Esophagus squamous epithelium (tissue), 4 donors: ENCODE results near the gene BCL2A1.

Source experiments
- CTCF ChIP-seq, 6 experiments: fragments of 450-650 bp in 4 of 6; fragments of 200-600 bp in 2 of 6; sonication (generic) in 2 of 6; IDR thresholded peaks; one replicate each; pipeline ENCODE4 v1.5.1; 2016 to 2019; ENCODE audit warnings: antibody characterized with exemption in 6 of 6, mild to moderate bottlenecking in 4 of 6, moderate library complexity in 4 of 6
- POLR2A ChIP-seq, 4 donors: fragments of 450-650 bp; IDR thresholded peaks; one replicate each; pipeline ENCODE4 v1.6.1; 2017; ENCODE audit warnings: antibody characterized with exemption in 4 of 4, mild to moderate bottlenecking in 4 of 4, moderate library complexity in 3 of 4

GRCh38 chr15:79956354-79956939, 14.5 kb downstream of the BCL2A1 start:
- TF ChIP-seq CTCF (IDR thresholded peaks at IDR 0.05) = no peak
- TF ChIP-seq POLR2A (IDR thresholded peaks at IDR 0.05) = no peak
